Measurements from ENCODE around the gene SMIM1. TPM values are rescaled to one million over a fixed set of nuclear protein-coding genes. Genes with fewer than 3 reads are reported as not detected.
A peak's percentile ranks its signal among the peaks of the same experiment; 100 is the strongest.

Gene SMIM1
- total RNA-seq, 2 experiments from 2014 or later = not detected

- ChIA-PET CTCF (no interaction called here), POLR2A (no interaction called here)
- no peaks in the 10 kb centered on the region for H3K4me1 Mint-ChIP-seq (ENCODE audit: low read depth)
- H3K27me3 Mint-ChIP-seq (ENCODE audit: low read depth) = peaks cover 4% of the 10 kb centered on the region
- no peak overlapping the region for H3K27ac Mint-ChIP-seq
- H3K4me3 Mint-ChIP-seq = no peak overlapping the region
- peaks cover 6% of the 10 kb centered on the region for H3K9me3 Mint-ChIP-seq (ENCODE audit: insufficient read depth)
- H3K36me3 Mint-ChIP-seq (ENCODE audit: low read depth) = no peaks in the 10 kb centered on the region
- DNase-seq (no peak), ATAC-seq (no peak)
These were observed 9.0 kb upstream of the SMIM1 start for GRCh38 chr1:3763351-3764125.

DNA sequence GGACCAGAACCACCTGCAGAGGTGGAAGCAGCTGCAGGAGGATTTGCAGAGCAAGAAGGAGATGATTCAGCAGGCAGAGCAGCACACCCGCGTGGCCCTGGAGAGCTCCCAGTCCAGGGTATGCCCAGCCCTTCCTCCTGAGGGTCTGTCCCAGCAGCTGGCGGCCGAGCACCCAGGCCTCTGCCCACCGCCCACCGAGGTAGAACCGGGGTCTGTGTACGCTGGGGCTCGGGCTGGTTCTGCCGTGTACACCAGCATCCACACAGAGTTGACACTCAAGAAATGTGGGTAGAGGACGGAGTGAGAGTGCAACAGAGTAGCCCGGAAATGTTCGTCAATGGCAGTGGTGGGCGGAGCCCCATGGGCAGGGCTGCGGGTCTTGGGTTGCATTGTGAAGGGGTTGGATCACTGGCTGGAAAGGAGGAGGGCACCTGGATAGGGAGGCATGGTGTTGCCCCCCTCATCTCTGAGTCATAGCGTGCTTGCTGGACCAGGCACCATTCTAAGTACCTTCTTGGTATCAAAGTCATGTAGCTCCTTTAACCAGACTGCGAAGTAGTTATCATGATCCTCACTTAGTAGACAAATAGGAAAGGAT is 5.1 kb upstream of the SMIM1 start:
- ChIA-PET CTCF (interaction anchor here (0.9 to 1.3 kb wide), 3 partner anchors 9 to 148 kb away, joined by 3 to 4 read pairs (median 3); no protein-coding TSS in a partner anchor), POLR2A (no interaction called here)
- Mint-ChIP-seq H3K9me3 (ENCODE audit: insufficient read depth) (no peaks in the 10 kb centered on the region), H3K36me3 (ENCODE audit: low read depth) (no peaks in the 10 kb centered on the region), H3K4me1 (ENCODE audit: low read depth) (peaks cover 6% of the 10 kb centered on the region), H3K4me3 (no peak overlapping the region), H3K27ac (no peak overlapping the region), H3K27me3 (ENCODE audit: low read depth) (no peaks in the 10 kb centered on the region)
- no peak for ATAC-seq
- DNase-seq = no peak

GRCh38 chr1:3768811-3769390 is 3.6 kb upstream of the SMIM1 start:
- Mint-ChIP-seq H3K9me3 (ENCODE audit: insufficient read depth) (no peaks in the 10 kb centered on the region), H3K4me3 (no peak overlapping the region), H3K27me3 (ENCODE audit: low read depth) (no peaks in the 10 kb centered on the region)

GRCh38 chr1:3770047-3770765 is 2.3 kb upstream of the SMIM1 start:
- ChIA-PET CTCF (interaction anchor here (1.4 to 1.7 kb wide), 3 partner anchors 9 to 31 kb away, joined by 3 to 4 read pairs (median 4); no protein-coding TSS in a partner anchor), POLR2A (no interaction called here)
- Mint-ChIP-seq H3K4me1 (ENCODE audit: low read depth) (peaks cover 6% of the 10 kb centered on the region), H3K27ac (no peak overlapping the region), H3K9me3 (ENCODE audit: insufficient read depth) (no peaks in the 10 kb centered on the region), H3K4me3 (no peak overlapping the region), H3K36me3 (ENCODE audit: low read depth) (no peaks in the 10 kb centered on the region), H3K27me3 (ENCODE audit: low read depth) (no peaks in the 10 kb centered on the region)
- ATAC-seq (no peak), DNase-seq (no peak)

More at GRCh38 chr1:3768811-3769390, 3.6 kb upstream of the SMIM1 start:
- ChIA-PET POLR2A (interaction anchor here (0.8 kb wide), 1 partner anchor 27 kb away, joined by 3 read pairs; no protein-coding TSS in a partner anchor), CTCF (interaction anchor here (1.3 to 1.7 kb wide), 3 partner anchors 8 to 33 kb away, joined by 3 to 4 read pairs (median 4); no protein-coding TSS in a partner anchor)
- Mint-ChIP-seq H3K27ac (no peak overlapping the region), H3K36me3 (ENCODE audit: low read depth) (no peaks in the 10 kb centered on the region), H3K4me1 (ENCODE audit: low read depth) (peaks cover 6% of the 10 kb centered on the region)
- DNase-seq (no peak), ATAC-seq (no peak)

DNA sequence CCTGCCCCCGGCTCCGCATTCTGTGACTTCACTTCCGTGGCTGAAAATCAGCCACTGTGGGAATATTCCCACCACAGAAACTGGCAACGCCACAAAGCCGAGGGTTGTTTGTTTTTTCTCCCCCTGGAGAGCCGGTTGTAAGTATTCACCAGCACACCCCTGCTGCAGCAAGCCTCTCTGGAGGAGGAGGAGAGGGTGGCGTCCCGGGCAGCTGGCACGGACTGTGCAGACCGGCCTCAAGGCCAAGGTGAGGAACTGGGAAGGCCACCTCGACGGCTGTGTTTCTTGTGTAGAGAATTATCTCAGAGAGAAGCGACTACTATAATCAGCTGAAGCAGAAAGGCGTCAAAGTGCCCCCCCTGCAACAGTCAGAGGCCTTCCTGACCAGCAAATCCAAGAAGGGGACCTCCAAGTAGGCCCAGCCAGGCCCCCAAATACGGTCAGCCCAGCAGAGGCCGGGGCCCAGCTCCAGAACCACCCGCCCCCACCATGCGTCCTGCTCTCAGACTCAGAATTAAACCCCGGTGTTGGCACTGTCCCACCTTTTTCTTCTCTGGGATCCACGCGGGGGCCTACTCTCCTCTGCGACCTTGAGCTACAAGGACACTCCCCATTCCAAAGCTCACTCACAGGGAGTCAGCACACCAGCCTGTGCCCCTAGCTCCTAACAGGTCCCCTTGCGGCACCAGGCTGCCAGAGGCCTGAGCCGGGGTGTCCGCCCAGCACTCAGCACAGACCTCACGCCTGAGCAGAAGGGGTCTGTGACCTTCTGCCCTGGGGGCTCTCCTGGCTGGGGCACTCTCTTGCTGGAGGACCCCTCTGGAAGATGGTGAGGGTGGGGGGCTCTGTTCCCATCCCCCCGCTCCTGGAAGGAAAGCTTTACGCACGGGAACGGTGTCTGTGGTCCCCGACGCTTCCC is 1.2 kb upstream of the SMIM1 start:
- ChIA-PET CTCF (interaction anchor here (1.4 kb wide), 1 partner anchor 30 kb away, joined by 3 read pairs; no protein-coding TSS in a partner anchor), POLR2A (no interaction called here)
- Mint-ChIP-seq H3K36me3 (ENCODE audit: low read depth) (no peaks in the 10 kb centered on the region), H3K4me3 (peak overlapping the region; percentile 56), H3K4me1 (ENCODE audit: low read depth) (peaks cover 6% of the 10 kb centered on the region), H3K27ac (no peak overlapping the region), H3K27me3 (ENCODE audit: low read depth) (no peaks in the 10 kb centered on the region), H3K9me3 (ENCODE audit: insufficient read depth) (no peaks in the 10 kb centered on the region)
- DNase-seq (no peak), ATAC-seq (no peak)

DNA sequence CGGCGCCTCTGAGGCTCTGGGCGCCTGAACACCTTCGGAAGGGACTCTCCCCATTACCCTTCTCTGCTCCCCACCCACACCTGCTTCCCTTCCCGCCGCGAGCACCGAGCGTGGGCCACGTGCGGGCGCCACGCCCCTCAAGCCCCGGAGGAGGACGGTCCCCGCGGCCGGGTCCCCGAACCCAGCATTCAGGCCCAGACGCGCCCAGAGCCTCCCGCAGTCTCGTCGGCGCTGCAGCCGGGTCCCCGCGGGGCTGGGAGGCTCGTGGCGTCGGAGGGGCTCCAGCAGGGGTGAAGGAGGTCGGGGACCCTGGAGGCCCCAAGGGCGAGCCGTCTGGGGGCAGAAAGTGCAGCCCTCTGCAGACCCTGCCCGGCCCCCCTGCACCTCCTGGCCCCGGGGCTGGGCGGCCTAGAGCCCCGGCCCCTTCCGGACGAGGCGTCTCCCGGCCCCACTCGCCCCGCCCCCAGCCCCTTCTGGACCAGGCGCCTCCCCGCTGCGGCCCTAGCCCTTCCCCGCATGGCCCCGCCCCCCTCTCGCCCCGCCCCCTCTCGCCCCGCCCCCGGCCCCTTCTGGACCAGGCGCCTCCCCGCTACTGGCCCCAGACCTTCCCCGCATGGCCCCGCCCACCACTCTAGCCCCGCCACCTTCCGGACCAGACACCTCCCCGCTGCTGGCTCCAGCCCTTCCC is 378 bp upstream of the SMIM1 start:
- peak; percentile 90 for DNase-seq
- peak; percentile 83 for ATAC-seq
- Mint-ChIP-seq H3K4me1 (ENCODE audit: low read depth) (peaks cover 6% of the 10 kb centered on the region), H3K4me3 (peak overlapping the region; percentile 56), H3K27me3 (ENCODE audit: low read depth) (no peaks in the 10 kb centered on the region), H3K27ac (no peak overlapping the region), H3K9me3 (ENCODE audit: insufficient read depth) (no peaks in the 10 kb centered on the region), H3K36me3 (ENCODE audit: low read depth) (no peaks in the 10 kb centered on the region)
- ChIA-PET POLR2A (no interaction called here), CTCF (no interaction called here)

- Mint-ChIP-seq H3K4me3 (no peak overlapping the region), H3K27me3 (ENCODE audit: low read depth) (no peaks in the 10 kb centered on the region), H3K36me3 (ENCODE audit: low read depth) (no peaks in the 10 kb centered on the region), H3K27ac (no peak overlapping the region), H3K4me1 (ENCODE audit: low read depth) (peaks cover 6% of the 10 kb centered on the region), H3K9me3 (ENCODE audit: insufficient read depth) (no peaks in the 10 kb centered on the region)
- ChIA-PET POLR2A (interaction anchor here (1.6 kb wide), 1 partner anchor 23 kb away, joined by 8 read pairs; the partner anchor contains the start of gene LRRC47), CTCF (interaction anchor here (1.3 kb wide), 1 partner anchor 28 kb away, joined by 4 read pairs; no protein-coding TSS in a partner anchor)
- DNase-seq = no peak
- ATAC-seq = no peak
These were observed 1.2 kb downstream of the SMIM1 start for GRCh38 chr1:3773572-3774275.

- ATAC-seq (no peak), DNase-seq (no peak)
- ChIA-PET POLR2A (interaction anchor here (1.6 kb wide), 1 partner anchor 22 kb away, joined by 8 read pairs; the partner anchor contains the start of gene LRRC47), CTCF (interaction anchor here (1.3 kb wide), 1 partner anchor 28 kb away, joined by 4 read pairs; no protein-coding TSS in a partner anchor)
- peaks cover 6% of the 10 kb centered on the region for H3K4me1 Mint-ChIP-seq (ENCODE audit: low read depth)
- no peaks in the 10 kb centered on the region for H3K27me3 Mint-ChIP-seq (ENCODE audit: low read depth)
- H3K27ac Mint-ChIP-seq = no peak overlapping the region
- H3K4me3 Mint-ChIP-seq = no peak overlapping the region
- H3K36me3 Mint-ChIP-seq (ENCODE audit: low read depth) = peaks cover 3% of the 10 kb centered on the region
- no peaks in the 10 kb centered on the region for H3K9me3 Mint-ChIP-seq (ENCODE audit: insufficient read depth)
These were observed 1.9 kb downstream of the SMIM1 start for GRCh38 chr1:3774276-3774945.

DNA sequence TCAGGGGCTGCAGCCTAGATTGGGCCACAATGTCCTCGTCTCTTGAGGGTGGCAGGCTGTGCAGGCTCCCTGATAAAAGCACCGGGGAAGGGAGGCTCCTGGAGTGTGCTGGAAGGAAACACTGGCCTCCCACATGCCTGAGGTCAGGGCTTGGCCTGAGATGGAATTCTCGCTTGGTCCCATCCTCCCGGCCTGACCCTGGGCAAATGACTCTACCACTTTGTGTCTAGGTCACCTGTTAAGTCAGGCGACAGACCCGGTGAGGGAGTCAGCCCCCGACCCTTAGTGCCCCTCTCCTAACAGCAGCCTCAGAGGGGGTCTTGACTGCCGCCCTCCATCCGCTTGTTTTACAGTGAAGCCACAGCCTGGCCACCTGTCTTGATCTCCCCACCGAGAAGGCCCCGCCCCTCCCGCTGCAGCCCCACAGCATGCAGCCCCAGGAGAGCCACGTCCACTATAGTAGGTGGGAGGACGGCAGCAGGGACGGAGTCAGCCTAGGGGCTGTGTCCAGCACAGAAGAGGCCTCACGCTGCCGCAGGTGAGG is 2.5 kb downstream of the SMIM1 start:
- CTCF ChIA-PET = interaction anchor here (1.0 to 2.7 kb wide), 5 partner anchors 18 to 83 kb away, joined by 3 to 13 read pairs (median 9); partner anchors contain the start of gene LRRC47
- H3K27ac Mint-ChIP-seq = no peak overlapping the region
- DNase-seq (no peak), ATAC-seq (no peak)
- H3K36me3 Mint-ChIP-seq (ENCODE audit: low read depth) = peaks cover 8% of the 10 kb centered on the region
- H3K4me1 Mint-ChIP-seq (ENCODE audit: low read depth) = peaks cover 6% of the 10 kb centered on the region
- no peaks in the 10 kb centered on the region for H3K27me3 Mint-ChIP-seq (ENCODE audit: low read depth)
- POLR2A ChIA-PET = no interaction called here
- no peak overlapping the region for H3K4me3 Mint-ChIP-seq
- H3K9me3 Mint-ChIP-seq (ENCODE audit: insufficient read depth) = no peaks in the 10 kb centered on the region

Data from activated CD8-positive, alpha-beta T cell treated with anti-CD3 and anti-CD28 coated beads, Interleukin-2, amount 10 ng/mL, durations not matched to agents 7 days and 5 days (primary cell).